T-helper 2 cell treated with Interferon-gamma antibody and Interleukin-4, amounts not matched to agents 100 ng/mL and 5 ng/mL, for 36 hours (primary cell): ENCODE measurements around the gene SLCO2A1. TPM values are rescaled to one million over a fixed set of nuclear protein-coding genes. Genes with fewer than 3 reads are reported as not detected.

Source experiments
- intact Hi-C: fragments of 100-400 bp; cut with micrococcal nuclease; formaldehyde crosslinking; loops from one replicate; pipeline ENCODE4 v1.15.1; 2023
- total RNA-seq: library from RNA; stranded (reverse); gene quantifications from 2 replicates; pipeline ENCODE4 v1.2.3, GENCODE V29; 2022

Gene SLCO2A1
- total RNA-seq, 1 donor from 2014 or later: not detected

GRCh38 chr3:134001251-134001650 is 28.5 kb downstream of the SLCO2A1 start:
- intact Hi-C loops: no loop called here

DNA sequence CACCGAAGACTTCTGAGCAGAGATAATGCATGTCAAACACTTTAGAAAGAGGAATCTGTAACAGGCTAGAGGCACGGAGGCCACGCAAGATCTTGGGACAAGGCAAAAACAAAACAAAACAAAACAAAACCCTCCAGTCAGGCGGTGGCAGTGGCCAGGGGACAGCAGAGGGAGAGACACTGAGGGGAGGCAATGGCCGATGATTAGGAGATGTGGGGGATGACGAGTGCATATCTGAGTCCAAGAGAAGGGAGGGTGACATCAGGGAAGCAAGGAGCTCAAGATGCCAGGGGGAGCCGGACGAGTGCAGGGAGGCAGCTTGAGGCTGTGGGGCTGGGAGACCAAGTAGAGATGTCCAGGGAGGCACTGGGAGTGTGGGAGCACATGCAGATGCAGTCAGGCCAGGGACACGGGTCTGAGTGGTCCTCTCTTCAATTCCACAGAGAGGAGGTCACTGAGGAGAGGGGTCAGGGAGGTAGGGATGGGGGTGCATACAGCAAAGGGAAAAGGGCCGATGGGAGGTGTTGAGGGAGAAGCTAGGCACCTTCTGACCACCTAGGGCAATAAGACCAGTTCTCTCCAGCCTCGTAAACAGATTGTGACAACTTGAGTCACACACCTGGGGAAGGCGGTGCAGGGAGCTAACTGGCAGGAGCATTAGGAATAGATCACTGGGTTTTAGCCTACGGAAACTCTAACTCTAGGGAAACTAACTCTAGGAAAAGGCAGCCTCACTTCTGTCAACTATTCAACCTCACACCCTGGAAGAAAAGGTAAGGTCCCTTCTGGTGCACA is 29.6 kb downstream of the SLCO2A1 start:
- intact Hi-C loops: no loop called here

DNA sequence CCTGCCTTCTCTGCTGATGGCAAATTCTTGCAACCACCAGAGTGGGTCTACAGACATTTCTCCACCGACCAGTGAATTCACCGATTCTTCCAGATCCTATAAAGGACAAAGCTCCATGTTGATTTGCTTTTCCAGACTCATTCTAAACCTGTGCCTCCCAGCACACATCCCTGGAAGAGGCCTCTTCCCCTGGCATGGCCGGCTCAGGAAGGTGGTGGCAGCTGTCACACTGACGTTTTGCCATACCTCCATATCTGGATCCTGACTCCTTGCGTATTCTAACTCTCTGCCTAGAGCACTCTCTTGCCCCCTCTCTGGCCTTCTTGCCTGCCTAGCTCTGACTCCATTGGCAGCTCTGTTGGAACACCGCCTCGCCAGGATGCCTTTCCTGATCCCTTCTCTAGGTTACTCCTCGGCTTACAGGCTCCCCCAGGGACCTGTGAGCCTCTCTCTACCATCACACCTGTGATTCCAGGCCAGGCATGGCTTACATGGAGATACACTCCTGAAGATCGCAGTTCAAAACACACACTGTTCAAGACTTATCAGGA is 31.0 kb downstream of the SLCO2A1 start:
- intact Hi-C loops: no loop called here

- intact Hi-C loops: no loop called here
Observed at GRCh38 chr3:133997871-133998635, 31.7 kb downstream of the SLCO2A1 start.

GRCh38 chr3:133996996-133997395 is 32.7 kb downstream of the SLCO2A1 start:
- intact Hi-C loops: no loop called here

DNA sequence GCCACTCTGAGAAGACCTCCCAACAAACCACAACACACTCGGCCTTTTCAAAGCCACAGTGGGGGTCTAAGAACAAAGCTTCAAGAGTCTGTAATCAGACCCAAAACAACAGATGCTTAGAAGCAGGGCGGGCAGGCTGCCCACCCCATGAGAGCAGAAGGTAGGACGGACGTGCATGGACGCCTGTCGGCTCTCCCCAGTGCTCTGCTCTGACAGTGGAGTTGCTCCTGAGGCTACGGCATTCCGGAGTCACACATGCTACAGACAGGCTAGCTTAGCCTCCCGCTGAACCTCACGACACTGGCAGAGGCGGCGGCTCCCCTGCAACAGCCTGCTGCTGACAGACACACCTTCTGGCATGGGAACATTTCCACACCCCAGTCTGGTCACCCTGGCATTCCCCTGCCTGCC is 33.5 kb downstream of the SLCO2A1 start:
- intact Hi-C loops: no loop called here

- intact Hi-C loops: no loop called here
Observed at GRCh38 chr3:133995264-133995663, 34.5 kb downstream of the SLCO2A1 start.

- intact Hi-C loops: no loop called here
Observed at GRCh38 chr3:133994166-133994890, 35.4 kb downstream of the SLCO2A1 start.

DNA sequence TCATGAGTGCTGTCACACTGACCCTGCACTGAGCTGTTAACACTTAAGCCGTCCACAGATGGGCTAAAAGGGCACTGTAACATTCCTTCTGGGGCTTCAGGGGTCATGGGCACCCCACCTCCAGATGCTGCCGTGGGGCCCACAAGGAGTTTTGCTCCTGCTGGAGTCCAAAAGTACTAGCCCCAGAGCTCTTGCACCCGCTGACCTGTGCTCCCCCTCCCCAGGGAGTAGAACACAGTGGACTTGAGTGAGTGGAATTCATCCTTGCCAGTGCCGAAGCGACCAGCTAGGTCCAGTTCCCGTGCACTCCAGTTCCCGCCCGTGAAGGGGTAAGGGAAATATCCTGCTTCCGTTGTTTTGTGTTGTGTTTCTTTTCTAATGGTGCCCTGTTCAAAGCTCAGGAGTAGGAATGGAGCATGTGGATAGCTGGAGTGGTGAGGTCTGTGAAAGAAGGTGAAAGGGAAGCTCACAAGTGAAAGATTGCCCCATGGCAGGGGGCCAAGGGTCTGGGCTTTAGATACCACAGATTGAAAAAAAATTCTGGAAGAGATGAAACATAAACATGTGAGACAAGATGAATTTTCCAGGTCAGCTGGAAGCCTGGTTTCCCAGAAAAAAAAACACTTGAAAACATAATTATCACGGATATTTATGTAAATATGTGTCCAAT is 36.6 kb downstream of the SLCO2A1 start:
- intact Hi-C loops: no loop called here

DNA sequence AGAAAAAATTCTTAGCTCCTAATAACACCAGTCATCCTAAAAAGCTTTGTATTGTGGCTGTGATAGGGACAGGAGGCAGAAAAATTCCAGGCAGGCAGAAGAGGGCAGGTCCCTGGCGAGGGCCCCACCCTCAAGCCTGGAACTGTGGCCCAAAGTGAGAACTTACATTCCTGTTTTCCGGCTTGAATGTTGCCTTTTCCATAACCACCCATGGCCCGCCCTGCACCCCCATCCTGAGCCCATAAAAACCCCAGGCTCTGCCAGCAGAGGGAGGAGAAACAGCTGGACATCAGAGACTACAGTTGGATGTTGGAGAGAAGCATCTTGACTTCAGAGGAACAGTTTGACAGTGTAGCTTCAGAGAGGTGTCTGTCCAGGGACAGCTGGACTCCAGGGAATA is 37.3 kb downstream of the SLCO2A1 start:
- intact Hi-C loops: no loop called here

DNA sequence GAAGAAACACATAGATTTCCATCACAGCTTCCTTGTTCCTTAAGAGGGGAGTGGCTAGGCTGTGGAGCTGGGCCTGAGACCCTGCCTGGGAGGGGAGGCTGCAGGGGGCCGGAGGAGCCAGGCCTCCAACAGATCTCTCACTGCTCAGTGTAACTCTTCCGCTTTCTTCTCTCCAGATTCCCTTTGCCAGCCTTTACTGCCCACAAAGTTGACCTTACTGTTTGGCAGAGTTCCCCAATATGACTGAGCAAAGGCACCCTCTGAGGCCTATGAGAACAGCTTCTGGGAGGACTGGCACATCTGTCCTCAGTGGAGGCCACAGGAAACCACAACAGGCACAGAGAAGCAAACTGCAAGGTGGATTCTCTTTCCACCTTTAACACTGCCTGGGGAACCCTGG is 38.1 kb downstream of the SLCO2A1 start:
- intact Hi-C loops: no loop called here

GRCh38 chr3:133991209-133991608 is 38.5 kb downstream of the SLCO2A1 start:
- intact Hi-C loops: no loop called here

GRCh38 chr3:133989936-133990702 is 39.6 kb downstream of the SLCO2A1 start:
- intact Hi-C loops: no loop called here

DNA sequence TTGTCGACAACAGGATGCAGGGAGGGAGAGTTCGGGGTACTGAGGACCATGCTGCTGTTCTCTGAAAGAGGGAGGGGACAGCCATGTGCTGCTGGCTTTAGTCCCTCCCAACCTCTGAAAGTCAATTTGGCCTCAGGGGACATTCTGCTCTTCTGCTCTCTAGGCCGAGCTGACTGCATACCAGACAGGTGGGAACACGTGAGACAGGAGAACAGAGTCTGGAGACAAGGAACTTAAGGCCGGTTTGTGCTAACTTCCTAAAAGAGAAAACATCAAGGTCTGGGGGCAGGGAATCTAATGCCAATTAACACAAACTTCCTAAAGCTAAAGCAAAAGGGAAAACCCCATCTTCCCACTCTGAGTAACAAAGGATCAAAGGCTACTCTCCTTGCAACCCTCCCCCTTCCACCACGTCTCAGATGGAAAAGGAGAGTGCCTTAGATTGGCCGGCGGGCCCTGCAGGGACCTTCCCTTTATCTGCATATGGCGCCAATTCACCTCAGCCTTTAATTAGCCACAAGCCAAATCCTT is 41.0 kb downstream of the SLCO2A1 start:
- intact Hi-C loops: no loop called here

- intact Hi-C loops: no loop called here
Observed at GRCh38 chr3:133987948-133988484, 41.7 kb downstream of the SLCO2A1 start.

GRCh38 chr3:133987136-133987535 is 42.6 kb downstream of the SLCO2A1 start:
- intact Hi-C loops: no loop called here

GRCh38 chr3:133986311-133986710 is 43.4 kb downstream of the SLCO2A1 start:
- intact Hi-C loops: no loop called here

GRCh38 chr3:133984975-133985374 is 44.8 kb downstream of the SLCO2A1 start:
- intact Hi-C loops: no loop called here

- intact Hi-C loops: no loop called here
Observed at GRCh38 chr3:133983576-133984560, 45.9 kb downstream of the SLCO2A1 start.
